Karpas-422 (cell line): ENCODE results near the gene CLEC2D. TPM values are rescaled to one million over a fixed set of nuclear protein-coding genes. Genes with fewer than 3 reads are reported as not detected.

Source experiments
- DNase-seq: peaks from one replicate; pipeline ENCODE4 v3.0.0-alpha.2; 2015
- H2AFZ ChIP-seq: fragments of 200-600 bp; sonication (generic); 2 replicates; pipeline ENCODE4 v1.6.1; 2014; ENCODE audit warnings: antibody characterized with exemption, low read length, mixed read lengths
- H3K27ac ChIP-seq: fragments of 200-600 bp; sonication (generic); 2 replicates; pipeline ENCODE4 v1.5.1; 2014; ENCODE audit warnings: mild to moderate bottlenecking, low read length, moderate library complexity
- H3K27me3 ChIP-seq: fragments of 200-600 bp; sonication (generic); 2 replicates; pipeline ENCODE4 v1.6.1; 2014; ENCODE audit warnings: low read length, mixed read lengths
- H3K36me3 ChIP-seq: fragments of 200-600 bp; sonication (generic); 2 replicates; pipeline ENCODE4 v1.6.1; 2014; ENCODE audit warnings: low read length, mixed read lengths; ENCODE audit not compliant: insufficient read depth
- H3K4me1 ChIP-seq: fragments of 200-600 bp; sonication (generic); 2 replicates; pipeline ENCODE4 v1.6.1; 2014; ENCODE audit warnings: mild to moderate bottlenecking, low read length, mixed read lengths
- H3K4me2 ChIP-seq: fragments of 200-600 bp; sonication (generic); 2 replicates; pipeline ENCODE4 v1.6.1; 2014; ENCODE audit warnings: low read length, low read depth, mild to moderate bottlenecking; ENCODE audit not compliant: poor library complexity, severe bottlenecking
- H3K4me3 ChIP-seq: fragments of 200-600 bp; sonication (generic); 2 replicates; pipeline ENCODE4 v1.5.1; 2014; ENCODE audit warnings: mild to moderate bottlenecking, antibody characterized with exemption, low read length, mixed read lengths
- H3K79me2 ChIP-seq: fragments of 200-600 bp; sonication (generic); 2 replicates; pipeline ENCODE4 v1.6.1; 2014; ENCODE audit warnings: mild to moderate bottlenecking, low read length, mixed read lengths
- H3K9ac ChIP-seq: fragments of 200-600 bp; sonication (generic); 2 replicates; pipeline ENCODE4 v1.6.0; 2014; ENCODE audit warnings: low read length
- H3K9me2 ChIP-seq: fragments of 200-600 bp; sonication (generic), shearing (Covaris generic); replicated peaks from 2 replicates; pipeline ENCODE4 v1.6.0; 2014; ENCODE audit warnings: mild to moderate bottlenecking, low read length, moderate library complexity; ENCODE audit not compliant: insufficient read depth
- H3K9me3 ChIP-seq: fragments of 300-700, 200-600 bp; sonication (generic); 2 replicates; pipeline ENCODE4 v1.6.1; 2014; ENCODE audit warnings: low read length, mixed read lengths
- H4K20me1 ChIP-seq: fragments of 200-600 bp; sonication (generic); 2 replicates; pipeline ENCODE4 v1.6.1; 2014; ENCODE audit warnings: mild to moderate bottlenecking, antibody characterized with exemption, low read length, low read depth; ENCODE audit not compliant: insufficient read depth
- total RNA-seq: library from RNA; depleted of rRNA; stranded (reverse); fragments of >200 nt; shearing (Covaris generic); gene quantifications from 2 replicates; pipeline ENCODE4 v1.2.3, GENCODE V29; 2014; ENCODE audit warnings: low replicate concordance

CLEC2D gene
- total RNA-seq, 1 experiment from 2014 or later: 3.2 TPM

DNA sequence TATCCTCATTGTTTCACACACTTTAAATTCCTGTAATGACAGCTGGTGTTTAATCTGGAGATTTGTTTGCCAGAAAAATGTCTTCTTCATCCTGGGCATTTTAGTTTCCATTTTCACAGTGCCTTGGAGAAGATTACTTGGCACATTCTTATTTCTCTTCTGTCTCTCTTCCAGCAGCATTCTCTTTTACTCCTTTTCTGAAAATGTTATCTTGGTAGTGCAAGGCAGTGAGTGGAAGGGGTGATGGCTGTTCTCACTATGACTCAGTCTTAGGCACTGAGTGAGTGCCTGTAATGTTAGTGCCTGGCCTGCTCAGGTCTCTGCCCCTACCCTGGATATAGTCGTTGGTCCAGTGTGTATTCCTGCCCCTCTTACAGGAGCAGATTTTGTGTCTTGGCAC is 50.3 kb downstream of the CLEC2D start:
- Histone ChIP-seq H3K27me3 (no peaks in the 10 kb centered on the region), H3K4me1 (peaks cover 4% of the 10 kb centered on the region), H3K9me3 (no peaks in the 10 kb centered on the region), H3K36me3 (no peaks in the 10 kb centered on the region), H3K9me2 (no peaks in the 10 kb centered on the region), H3K4me3 (no peak overlapping the region), H3K4me2 (no peak overlapping the region), H3K9ac (no peak overlapping the region), H3K79me2 (no peaks in the 10 kb centered on the region), H4K20me1 (no peaks in the 10 kb centered on the region), H2AFZ (no peak overlapping the region), H3K27ac (no peak overlapping the region)
- DNase-seq: no peak

GRCh38 chr12:9721394-9722092 is 52.0 kb downstream of the CLEC2D start:
- Histone ChIP-seq H3K27ac (no peak overlapping the region), H2AFZ (no peak overlapping the region), H3K27me3 (no peaks in the 10 kb centered on the region), H3K9me3 (no peaks in the 10 kb centered on the region), H3K36me3 (no peaks in the 10 kb centered on the region), H3K9me2 (no peaks in the 10 kb centered on the region), H3K4me3 (no peak overlapping the region), H4K20me1 (no peaks in the 10 kb centered on the region), H3K79me2 (no peaks in the 10 kb centered on the region), H3K4me1 (peaks cover 4% of the 10 kb centered on the region), H3K9ac (no peak overlapping the region), H3K4me2 (no peak overlapping the region)
- no peak for DNase-seq

- H3K27me3 ChIP-seq: no peaks in the 10 kb centered on the region
- DNase-seq: no peak
- H3K36me3 ChIP-seq: no peaks in the 10 kb centered on the region
- H3K4me3 ChIP-seq: no peak overlapping the region
- H3K9ac ChIP-seq: no peak overlapping the region
- H4K20me1 ChIP-seq: no peaks in the 10 kb centered on the region
- no peaks in the 10 kb centered on the region for H3K79me2 ChIP-seq
- no peaks in the 10 kb centered on the region for H3K9me3 ChIP-seq
- no peak overlapping the region for H2AFZ ChIP-seq
- no peak overlapping the region for H3K4me2 ChIP-seq
- H3K9me2 ChIP-seq: no peaks in the 10 kb centered on the region
- H3K4me1 ChIP-seq: peaks cover 4% of the 10 kb centered on the region
- H3K27ac ChIP-seq: no peak overlapping the region
These were observed 54.5 kb downstream of the CLEC2D start for GRCh38 chr12:9724023-9724422.

DNA sequence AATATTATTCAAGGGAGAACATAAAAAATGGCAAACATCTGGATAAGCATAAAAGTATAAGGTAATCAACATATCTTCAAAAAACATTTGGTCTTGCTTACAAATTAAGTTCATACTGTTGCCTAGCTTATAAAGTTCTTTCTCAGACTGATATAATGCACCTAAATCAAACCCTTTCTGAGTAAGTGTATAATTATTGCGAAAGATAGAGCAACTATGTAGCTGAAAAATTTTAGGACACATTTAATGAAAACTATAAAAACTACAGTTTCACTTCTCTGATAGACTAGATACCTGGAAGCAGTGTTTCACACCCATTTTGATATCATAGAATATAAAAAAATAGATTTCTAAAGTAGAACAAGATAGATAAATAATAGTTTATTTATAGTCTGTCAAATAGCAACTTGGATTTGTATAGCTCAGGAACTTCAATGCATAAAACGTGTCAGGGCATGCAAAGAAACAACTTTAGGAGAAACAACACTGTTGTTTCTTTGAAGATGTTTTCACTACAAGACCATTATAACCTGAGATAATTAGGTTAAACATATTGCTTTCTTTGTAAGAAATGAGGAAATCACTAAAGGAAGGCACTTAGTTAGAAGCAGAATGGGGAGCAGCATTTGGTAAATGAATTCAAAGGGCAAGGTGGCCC is 55.8 kb downstream of the CLEC2D start:
- H2AFZ ChIP-seq: no peak overlapping the region
- H3K9me3 ChIP-seq: no peaks in the 10 kb centered on the region
- no peaks in the 10 kb centered on the region for H3K79me2 ChIP-seq
- no peak for DNase-seq
- no peak overlapping the region for H3K4me3 ChIP-seq
- H3K9me2 ChIP-seq: no peaks in the 10 kb centered on the region
- H3K27ac ChIP-seq: no peak overlapping the region
- H3K4me1 ChIP-seq: peaks cover 4% of the 10 kb centered on the region
- H3K36me3 ChIP-seq: no peaks in the 10 kb centered on the region
- no peak overlapping the region for H3K9ac ChIP-seq
- no peaks in the 10 kb centered on the region for H4K20me1 ChIP-seq
- no peak overlapping the region for H3K4me2 ChIP-seq
- H3K27me3 ChIP-seq: no peaks in the 10 kb centered on the region

GRCh38 chr12:9727813-9728212 is 58.3 kb downstream of the CLEC2D start:
- Histone ChIP-seq H3K4me3 (no peak overlapping the region), H2AFZ (no peak overlapping the region), H3K36me3 (no peaks in the 10 kb centered on the region), H3K27me3 (no peaks in the 10 kb centered on the region), H3K9me2 (no peaks in the 10 kb centered on the region), H3K4me2 (no peak overlapping the region), H4K20me1 (no peaks in the 10 kb centered on the region), H3K9ac (no peak overlapping the region), H3K9me3 (no peaks in the 10 kb centered on the region), H3K79me2 (no peaks in the 10 kb centered on the region), H3K4me1 (peaks cover 19% of the 10 kb centered on the region), H3K27ac (no peak overlapping the region)
- no peak for DNase-seq

- no peak overlapping the region for H3K4me3 ChIP-seq
- H3K4me1 ChIP-seq: peaks cover 26% of the 10 kb centered on the region
- H3K9me3 ChIP-seq: no peaks in the 10 kb centered on the region
- H3K36me3 ChIP-seq: no peaks in the 10 kb centered on the region
- no peak overlapping the region for H3K4me2 ChIP-seq
- H3K79me2 ChIP-seq: no peaks in the 10 kb centered on the region
- no peak overlapping the region for H2AFZ ChIP-seq
- no peak for DNase-seq
- H3K27ac ChIP-seq: no peak overlapping the region
- H3K9me2 ChIP-seq: no peaks in the 10 kb centered on the region
- no peaks in the 10 kb centered on the region for H3K27me3 ChIP-seq
- H4K20me1 ChIP-seq: no peaks in the 10 kb centered on the region
- no peak overlapping the region for H3K9ac ChIP-seq
These were observed 59.6 kb downstream of the CLEC2D start for GRCh38 chr12:9729082-9729481.

DNA sequence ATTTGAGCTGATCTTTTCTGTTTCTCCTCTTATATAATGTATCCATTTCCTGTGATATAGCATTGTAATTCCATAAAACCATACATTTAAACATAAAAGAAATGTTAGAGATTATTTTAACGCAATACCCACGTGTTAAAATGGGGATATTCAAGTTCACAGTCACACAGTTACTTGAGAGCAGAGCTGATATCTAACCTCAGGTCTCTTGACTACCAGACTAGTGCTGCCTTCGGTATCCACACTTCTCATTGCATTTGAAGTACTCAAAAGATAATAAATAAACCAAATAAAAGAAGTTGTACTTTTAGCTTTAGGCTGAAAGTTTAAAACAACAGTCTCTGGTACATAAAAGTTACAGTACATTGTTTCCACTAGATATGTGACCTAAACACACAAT is 60.5 kb downstream of the CLEC2D start:
- H3K4me1 ChIP-seq: peaks cover 26% of the 10 kb centered on the region
- no peak overlapping the region for H3K27ac ChIP-seq
- no peaks in the 10 kb centered on the region for H3K36me3 ChIP-seq
- no peaks in the 10 kb centered on the region for H3K9me3 ChIP-seq
- DNase-seq: peak; percentile 34
- H4K20me1 ChIP-seq: no peaks in the 10 kb centered on the region
- no peaks in the 10 kb centered on the region for H3K27me3 ChIP-seq
- H2AFZ ChIP-seq: no peak overlapping the region
- no peak overlapping the region for H3K4me3 ChIP-seq
- H3K9ac ChIP-seq: no peak overlapping the region
- no peaks in the 10 kb centered on the region for H3K79me2 ChIP-seq
- H3K4me2 ChIP-seq: no peak overlapping the region
- no peaks in the 10 kb centered on the region for H3K9me2 ChIP-seq

- H2AFZ ChIP-seq: no peak overlapping the region
- H3K4me3 ChIP-seq: no peak overlapping the region
These were observed 61.1 kb downstream of the CLEC2D start for GRCh38 chr12:9730591-9730990.

More at GRCh38 chr12:9730591-9730990, 61.1 kb downstream of the CLEC2D start:
- Histone ChIP-seq H3K9me3 (no peaks in the 10 kb centered on the region), H3K4me2 (no peak overlapping the region), H3K9ac (no peak overlapping the region), H3K27ac (no peak overlapping the region), H3K9me2 (no peaks in the 10 kb centered on the region), H3K36me3 (no peaks in the 10 kb centered on the region), H3K27me3 (no peaks in the 10 kb centered on the region), H3K4me1 (peaks cover 27% of the 10 kb centered on the region), H4K20me1 (no peaks in the 10 kb centered on the region), H3K79me2 (no peaks in the 10 kb centered on the region)
- DNase-seq: no peak
